Uterus (tissue), 4 donors: ENCODE data around the gene INSM1. TPM values are rescaled to one million over a fixed set of nuclear protein-coding genes. Genes with fewer than 3 reads are reported as not detected.

Experiments
- DNase-seq, 2 donors: peaks; one replicate each; pipeline ENCODE4 v3.0.0-alpha.2; 2019 to 2020
- H3K27ac ChIP-seq, 2 donors: fragments of 200-600 bp; sonication (generic); 1 replicate in 1 of 2; 2 replicates in 1 of 2; pipeline ENCODE4 v1.5.1; 2016 to 2018
- H3K27me3 ChIP-seq, 2 donors: fragments of 200-600 bp; sonication (generic); one replicate each; pipeline ENCODE4 v1.5.1; 2018 to 2019; ENCODE audit warnings: control low read depth in 1 of 2
- H3K36me3 ChIP-seq, 2 donors: fragments of 200-600 bp; sonication (generic); one replicate each; pipeline ENCODE4 v1.5.1; 2019; ENCODE audit warnings: control low read depth in 1 of 2
- H3K4me1 ChIP-seq, 2 donors: fragments of 200-600 bp; sonication (generic); one replicate each; pipeline ENCODE4 v1.5.1; 2018 to 2019; ENCODE audit warnings: control low read depth in 1 of 2
- H3K4me3 ChIP-seq, 2 donors: fragments of 200-600 bp; sonication (generic); 1 replicate in 1 of 2; 2 replicates in 1 of 2; pipeline ENCODE4 v1.5.1; 2018 to 2019; ENCODE audit warnings: mild to moderate bottlenecking in 1 of 2
- H3K9me3 ChIP-seq, 2 donors: fragments of 200-600 bp; sonication (generic); one replicate each; pipeline ENCODE4 v1.5.1; 2019; ENCODE audit warnings: control low read depth in 1 of 2
- POLR2A ChIP-seq, 2 donors: fragments of 450-650 bp; IDR thresholded peaks; one replicate each; pipeline ENCODE4 v1.6.1; 2016; ENCODE audit warnings: antibody characterized with exemption in 2 of 2, mild to moderate bottlenecking in 1 of 2, moderate library complexity in 1 of 2
- intact Hi-C: fragments of 100-400 bp; cut with DNase I; formaldehyde crosslinking; loops from one replicate; pipeline ENCODE4 v1.15.1; 2023; ENCODE audit warnings: low total_unique reads
- total RNA-seq, 4 donors: library from RNA; depleted of rRNA in 3 of 4; stranded (reverse); fragments of >200 nt in 3 of 4; gene quantifications; one replicate each; pipeline versions ENCODE4 v1.1.0 to v1.2.4, GENCODE V29; 2014 to 2023
- TF ChIP-seq, protein P1 (sequence below), 4 experiments: fragments of 200-600 bp in 2 of 4; fragments of 450-650 bp in 2 of 4; sonication (generic) in 2 of 4; IDR thresholded peaks; one replicate each; pipeline ENCODE4 v1.5.1; 2016 to 2019; ENCODE audit warnings: antibody characterized with exemption in 4 of 4, mild to moderate bottlenecking in 2 of 4, moderate library complexity in 1 of 4
- donor health status: DM: yes; HTN: yes; CAD: no.

INSM1 gene
- total RNA-seq, 4 donors from 2014 or later: not detected

DNA sequence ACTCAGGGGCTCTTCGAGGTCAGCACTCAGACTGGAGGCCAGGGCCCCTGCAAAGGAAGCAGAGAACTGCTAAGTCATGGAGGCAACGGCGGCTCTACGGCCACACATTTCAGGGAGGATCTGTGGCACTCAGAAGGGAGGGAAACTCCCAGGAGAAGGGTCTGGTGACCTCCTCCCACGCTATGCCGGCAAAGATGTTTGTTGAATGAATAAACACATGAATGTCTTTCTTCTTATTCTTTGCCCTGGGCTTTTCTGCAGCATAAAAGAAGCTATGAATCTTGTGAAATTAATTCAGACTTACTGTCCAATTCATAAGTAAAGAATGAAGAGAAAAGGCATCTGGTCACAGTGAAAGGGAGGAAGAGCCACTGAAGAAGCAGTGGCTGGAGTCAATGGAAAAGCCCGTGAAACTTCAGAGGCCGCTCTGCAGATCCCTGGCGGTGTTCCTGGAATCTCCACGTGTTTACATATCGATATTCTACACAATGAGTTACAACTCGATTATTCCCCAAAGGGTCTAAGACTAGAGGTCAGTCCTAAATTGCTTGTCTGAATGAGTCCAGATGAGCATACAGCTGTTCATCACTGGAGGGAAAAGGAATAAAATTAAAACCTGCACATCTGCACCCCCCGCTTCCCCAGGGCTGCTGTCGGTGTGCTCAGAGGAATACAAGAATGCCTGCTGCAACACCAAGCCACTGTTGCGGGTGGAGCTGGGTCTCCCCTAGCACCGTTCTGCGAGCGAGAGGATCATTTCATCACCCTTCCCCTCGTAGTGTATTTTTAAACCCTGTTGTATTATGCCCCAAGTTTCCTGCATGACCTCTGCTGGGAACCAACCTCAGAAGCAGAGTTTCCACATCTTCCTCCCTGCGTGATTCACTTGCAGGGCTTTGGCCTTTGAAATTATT, 25.6 kb downstream of the INSM1 start:
- H3K4me3 ChIP-seq: no peak overlapping the region
- TF ChIP-seq, protein P1, sequence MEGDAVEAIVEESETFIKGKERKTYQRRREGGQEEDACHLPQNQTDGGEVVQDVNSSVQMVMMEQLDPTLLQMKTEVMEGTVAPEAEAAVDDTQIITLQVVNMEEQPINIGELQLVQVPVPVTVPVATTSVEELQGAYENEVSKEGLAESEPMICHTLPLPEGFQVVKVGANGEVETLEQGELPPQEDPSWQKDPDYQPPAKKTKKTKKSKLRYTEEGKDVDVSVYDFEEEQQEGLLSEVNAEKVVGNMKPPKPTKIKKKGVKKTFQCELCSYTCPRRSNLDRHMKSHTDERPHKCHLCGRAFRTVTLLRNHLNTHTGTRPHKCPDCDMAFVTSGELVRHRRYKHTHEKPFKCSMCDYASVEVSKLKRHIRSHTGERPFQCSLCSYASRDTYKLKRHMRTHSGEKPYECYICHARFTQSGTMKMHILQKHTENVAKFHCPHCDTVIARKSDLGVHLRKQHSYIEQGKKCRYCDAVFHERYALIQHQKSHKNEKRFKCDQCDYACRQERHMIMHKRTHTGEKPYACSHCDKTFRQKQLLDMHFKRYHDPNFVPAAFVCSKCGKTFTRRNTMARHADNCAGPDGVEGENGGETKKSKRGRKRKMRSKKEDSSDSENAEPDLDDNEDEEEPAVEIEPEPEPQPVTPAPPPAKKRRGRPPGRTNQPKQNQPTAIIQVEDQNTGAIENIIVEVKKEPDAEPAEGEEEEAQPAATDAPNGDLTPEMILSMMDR (IDR thresholded peaks at IDR 0.05): no peak
- TF ChIP-seq POLR2A (IDR thresholded peaks at IDR 0.05): no peak
- DNase-seq: no peak
- H3K27me3 ChIP-seq: no peaks in the 10 kb centered on the region
- H3K9me3 ChIP-seq: no peaks in the 10 kb centered on the region
- H3K27ac ChIP-seq: no peak overlapping the region
- H3K36me3 ChIP-seq: no peaks in the 10 kb centered on the region
- H3K4me1 ChIP-seq: no peaks in the 10 kb centered on the region
- intact Hi-C loops: no loop called here

DNA sequence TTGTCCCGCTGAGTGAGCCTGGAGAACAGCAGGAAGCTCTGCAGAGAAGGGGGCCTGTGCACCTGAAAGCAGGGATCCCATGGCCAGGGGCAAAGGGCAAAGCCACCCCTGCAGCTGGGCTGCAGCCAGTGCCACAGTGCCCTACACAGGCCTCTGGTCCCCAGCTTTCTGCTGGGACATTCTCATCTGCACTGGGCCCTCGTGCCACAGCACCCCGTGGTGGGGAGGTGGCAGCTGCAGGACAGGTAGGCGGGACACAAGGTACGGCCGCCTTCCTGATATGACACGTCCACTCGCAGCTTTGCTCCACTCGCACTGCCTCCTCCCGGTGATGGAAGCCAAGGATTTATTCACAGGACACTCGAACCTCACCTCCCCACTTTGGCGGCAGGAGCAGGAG, 27.2 kb downstream of the INSM1 start:
- intact Hi-C loops: no loop called here
- Histone ChIP-seq H3K27ac (no peak overlapping the region), H3K4me3 (no peak overlapping the region), H3K4me1 (no peaks in the 10 kb centered on the region), H3K27me3 (no peaks in the 10 kb centered on the region), H3K9me3 (no peaks in the 10 kb centered on the region), H3K36me3 (no peaks in the 10 kb centered on the region)
- no peak for DNase-seq
- no peak for TF ChIP-seq POLR2A (IDR thresholded peaks at IDR 0.05)
- TF ChIP-seq, protein P1 (IDR thresholded peaks at IDR 0.05): no peak

- H3K9me3 ChIP-seq: no peaks in the 10 kb centered on the region
- DNase-seq: no peak
- no peak overlapping the region for H3K27ac ChIP-seq
- H3K4me1 ChIP-seq: no peaks in the 10 kb centered on the region
- intact Hi-C loops: no loop called here
- TF ChIP-seq, protein P1 (IDR thresholded peaks at IDR 0.05): no peak
- no peak for TF ChIP-seq POLR2A (IDR thresholded peaks at IDR 0.05)
- H3K4me3 ChIP-seq: no peak overlapping the region
- H3K36me3 ChIP-seq: no peaks in the 10 kb centered on the region
- no peaks in the 10 kb centered on the region for H3K27me3 ChIP-seq
These were observed 28.1 kb downstream of the INSM1 start for GRCh38 chr20:20395903-20396568.

GRCh38 chr20:20396794-20397193, 28.9 kb downstream of the INSM1 start:
- H3K9me3 ChIP-seq: no peaks in the 10 kb centered on the region
- H3K27me3 ChIP-seq: no peaks in the 10 kb centered on the region
- no peak for TF ChIP-seq POLR2A (IDR thresholded peaks at IDR 0.05)
- H3K27ac ChIP-seq: no peak overlapping the region
- no peaks in the 10 kb centered on the region for H3K36me3 ChIP-seq
- DNase-seq: no peak
- H3K4me1 ChIP-seq: no peaks in the 10 kb centered on the region
- H3K4me3 ChIP-seq: no peak overlapping the region
- intact Hi-C loops: no loop called here

GRCh38 chr20:20398123-20398522, 30.2 kb downstream of the INSM1 start:
- DNase-seq: no peak
- intact Hi-C loops: no loop called here
- no peak for TF ChIP-seq POLR2A (IDR thresholded peaks at IDR 0.05)
- TF ChIP-seq, protein P1 (IDR thresholded peaks at IDR 0.05): no peak
- Histone ChIP-seq H3K27ac (no peak overlapping the region), H3K27me3 (no peaks in the 10 kb centered on the region), H3K9me3 (no peaks in the 10 kb centered on the region), H3K4me3 (no peak overlapping the region), H3K36me3 (no peaks in the 10 kb centered on the region), H3K4me1 (no peaks in the 10 kb centered on the region)
